HG03354 (cell line): ENCODE data around the gene ZBTB16.
"Not testable (repeated sequence)": the region's sequence is repeated elsewhere in the genome, so short reads cannot be mapped to it uniquely, and the experiment has no call there.

ENCODE experiments used
- ATAC-seq: cut with Tn5 transposase; IDR thresholded peaks from one replicate; pipeline ENCODE4 v1.9.1; 2021; ENCODE audit warnings: mild to moderate bottlenecking; ENCODE audit not compliant: unreplicated experiment, poor library complexity, severe bottlenecking

ZBTB16 gene

DNA sequence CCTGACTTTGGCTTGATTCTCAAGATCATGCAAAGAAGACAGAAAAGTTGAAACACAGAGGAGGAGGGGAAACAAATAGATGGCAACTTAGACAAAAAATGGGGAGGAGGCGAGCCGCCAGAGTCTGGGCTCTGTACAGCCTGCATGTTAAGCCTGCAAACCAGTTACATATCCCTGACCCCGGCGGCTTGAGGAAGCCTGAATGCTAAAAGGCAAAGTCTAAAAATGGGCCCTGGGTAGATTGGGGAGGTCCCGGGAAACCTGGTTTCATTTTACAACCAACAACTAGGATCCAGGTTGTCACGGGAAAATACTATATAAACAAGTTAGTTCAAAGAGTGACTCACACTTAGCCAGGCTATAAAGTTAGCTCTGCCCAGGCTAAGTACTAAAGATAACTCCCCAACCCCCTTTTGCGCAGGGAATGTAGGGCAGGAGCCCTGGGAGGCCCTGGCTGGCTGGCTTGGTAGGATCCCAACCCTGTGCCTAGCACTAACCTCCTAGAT is 18.8 kb upstream of the ZBTB16 start:
- no peak for ATAC-seq

DNA sequence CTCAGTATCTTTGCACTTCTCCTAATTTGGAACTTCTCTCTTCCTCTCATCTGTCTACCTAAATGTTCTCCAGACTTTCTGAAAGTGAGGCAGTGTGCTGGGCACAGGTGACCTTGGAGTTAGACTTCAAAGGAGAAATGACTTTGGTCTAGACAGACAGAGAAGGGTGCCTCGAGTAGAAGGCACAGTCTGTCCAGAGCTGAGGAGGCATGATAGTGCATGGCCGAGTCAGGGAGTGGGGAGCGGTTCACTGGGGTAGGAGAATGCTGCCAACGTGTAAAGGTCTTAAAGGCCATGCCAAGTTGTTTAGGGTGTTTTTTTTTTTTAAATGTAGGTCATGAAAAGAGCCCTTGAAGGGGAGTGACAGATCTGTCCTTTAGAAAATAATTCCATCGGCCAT is 17.3 kb upstream of the ZBTB16 start:
- no peak for ATAC-seq

DNA sequence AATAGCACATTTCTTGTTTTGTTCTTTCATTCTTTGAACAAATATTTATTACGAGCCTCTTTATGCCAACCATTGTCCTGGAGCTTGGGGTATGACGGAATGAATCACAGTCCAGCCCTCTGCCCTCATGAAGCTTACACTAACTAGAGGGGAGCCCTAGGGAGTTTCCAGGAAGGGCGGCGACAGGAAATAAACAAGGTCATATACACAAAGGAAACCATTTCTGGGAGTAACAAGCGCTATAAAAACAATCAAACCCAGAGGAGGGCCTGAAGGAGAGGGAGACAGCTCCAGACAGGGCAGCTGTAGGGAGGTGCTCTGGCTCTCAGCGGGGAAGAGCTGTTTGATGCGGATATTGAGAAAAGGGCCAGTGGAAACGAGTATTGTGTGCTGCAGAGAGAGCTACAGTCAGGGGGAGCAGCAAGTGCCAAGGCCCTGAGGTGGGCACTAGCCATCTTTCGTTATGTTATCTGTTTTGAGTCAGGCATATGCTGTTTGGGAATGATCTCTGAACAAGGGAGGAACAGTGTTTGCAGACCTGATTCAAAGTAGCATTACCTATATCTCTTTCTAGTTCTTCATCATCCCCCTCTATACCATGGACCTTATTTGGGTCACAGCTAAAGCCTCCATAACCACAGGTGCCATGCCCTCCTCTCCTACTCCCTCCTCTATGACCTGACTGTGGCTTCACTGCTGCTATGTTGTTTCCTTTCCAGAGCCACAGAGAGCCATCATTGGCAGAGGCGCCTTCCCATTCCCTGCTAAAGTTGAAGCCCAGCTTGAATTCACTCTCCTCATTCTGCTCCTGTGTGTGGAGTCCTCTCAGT is 15.3 kb upstream of the ZBTB16 start:
- ATAC-seq: no peak

DNA sequence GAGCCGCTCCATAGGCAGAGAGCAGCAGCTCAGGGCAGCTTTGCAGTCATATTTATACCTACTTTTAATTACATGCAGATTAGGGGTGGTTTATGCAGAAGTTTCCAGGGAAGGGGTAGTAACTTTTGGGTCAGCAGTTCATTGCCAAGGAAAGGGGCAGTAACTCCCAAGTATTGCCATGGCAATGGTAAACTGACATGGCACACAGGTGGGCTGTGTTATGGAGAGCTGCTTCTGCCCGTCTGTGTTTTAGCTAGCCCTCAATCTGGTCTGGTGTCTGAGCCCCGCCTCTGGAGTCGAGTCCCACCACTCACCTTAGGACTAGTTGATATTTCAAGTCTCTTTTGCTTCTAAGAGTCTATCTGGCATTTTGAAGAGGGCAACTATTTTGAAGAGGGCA is 12.2 kb upstream of the ZBTB16 start:
- ATAC-seq: no peak

DNA sequence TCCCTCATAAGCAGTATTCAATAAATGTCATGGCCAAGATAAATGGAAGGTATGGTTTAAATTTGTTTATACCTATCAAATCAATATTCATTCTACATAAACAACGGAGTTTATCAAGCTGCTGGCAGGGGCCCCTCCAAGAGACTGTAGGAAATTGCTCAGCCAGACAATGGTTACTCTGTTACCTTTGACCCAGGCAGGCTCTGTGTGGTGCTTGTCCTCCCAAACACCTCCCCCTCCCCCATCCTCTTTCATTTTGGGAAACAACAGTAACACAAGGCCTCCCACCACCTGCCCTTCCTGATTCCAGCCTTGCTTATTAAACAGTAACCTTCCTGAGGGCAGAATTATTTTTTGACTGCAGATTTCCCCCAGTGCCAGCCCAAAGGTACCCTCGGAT is 10.5 kb upstream of the ZBTB16 start:
- no peak for ATAC-seq

DNA sequence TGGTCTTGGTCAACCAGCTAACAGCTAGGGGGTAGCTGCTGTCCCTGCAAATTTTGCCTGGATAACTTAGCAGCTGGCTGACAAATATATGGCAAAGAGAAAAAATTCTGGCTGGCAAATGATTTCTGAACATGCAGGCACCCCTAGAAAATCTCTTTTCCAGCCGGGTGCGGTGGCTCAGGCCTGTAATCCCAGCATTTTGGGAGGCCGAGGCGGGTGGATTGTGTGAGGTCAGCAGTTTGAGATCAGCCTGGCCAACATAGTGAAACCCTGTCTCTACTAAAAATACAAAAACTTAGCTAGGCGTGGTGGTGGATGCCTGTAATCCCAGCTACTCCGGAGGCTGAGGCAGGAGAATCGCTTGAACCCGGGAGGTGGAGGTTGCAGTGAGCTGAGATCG is 9.7 kb upstream of the ZBTB16 start:
- ATAC-seq: not testable (repeated sequence)

DNA sequence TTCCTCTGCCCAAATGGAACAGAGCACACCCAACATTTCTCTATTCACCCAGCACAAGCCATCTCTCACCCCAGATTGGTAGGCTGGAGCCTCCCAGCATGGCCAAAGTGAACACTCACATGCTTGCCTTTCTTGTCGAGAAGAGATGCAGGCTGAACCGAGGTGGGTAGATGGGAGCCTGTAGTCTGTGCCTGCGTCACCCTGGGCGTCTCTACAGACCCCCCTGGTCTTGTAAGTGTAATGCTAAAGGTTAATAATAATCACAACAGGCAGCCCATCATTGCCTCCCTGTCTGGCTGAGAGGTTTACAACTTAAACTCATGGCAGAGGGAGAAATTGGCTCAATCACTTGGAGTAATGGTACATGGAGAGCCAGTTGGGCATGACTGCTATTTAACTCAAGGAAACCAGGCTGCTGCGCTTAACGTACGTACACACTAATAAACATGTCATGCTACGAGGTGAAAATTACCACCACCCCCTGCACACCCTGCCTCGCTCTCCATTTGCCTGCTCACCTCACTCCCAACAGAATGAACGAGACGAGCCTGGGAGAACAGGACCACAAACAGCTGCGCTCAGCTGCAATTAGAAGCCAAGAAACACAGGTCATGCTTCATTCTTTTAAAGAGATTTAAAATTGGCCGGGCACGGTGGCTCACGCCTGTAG is 9.1 kb upstream of the ZBTB16 start:
- ATAC-seq: no peak

DNA sequence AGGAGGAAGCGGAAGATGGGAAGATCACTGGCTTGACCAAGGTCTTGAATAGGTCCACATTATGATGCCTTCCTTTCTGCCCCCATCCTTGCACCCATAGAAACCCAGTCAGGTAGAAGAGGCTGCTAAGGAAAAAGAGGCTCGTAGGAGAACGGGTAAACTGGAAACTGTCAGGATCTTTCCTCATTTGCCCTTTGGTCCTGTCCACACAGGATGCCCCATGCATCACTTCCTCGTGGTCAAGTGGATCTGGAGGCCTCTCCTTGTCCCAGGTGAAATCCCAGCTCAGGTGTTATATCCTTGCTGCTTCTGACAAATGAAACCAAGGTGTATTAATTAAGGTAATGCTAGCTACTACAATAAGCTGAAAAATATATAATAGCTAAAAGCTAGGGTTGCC is 8.0 kb upstream of the ZBTB16 start:
- ATAC-seq: no peak

DNA sequence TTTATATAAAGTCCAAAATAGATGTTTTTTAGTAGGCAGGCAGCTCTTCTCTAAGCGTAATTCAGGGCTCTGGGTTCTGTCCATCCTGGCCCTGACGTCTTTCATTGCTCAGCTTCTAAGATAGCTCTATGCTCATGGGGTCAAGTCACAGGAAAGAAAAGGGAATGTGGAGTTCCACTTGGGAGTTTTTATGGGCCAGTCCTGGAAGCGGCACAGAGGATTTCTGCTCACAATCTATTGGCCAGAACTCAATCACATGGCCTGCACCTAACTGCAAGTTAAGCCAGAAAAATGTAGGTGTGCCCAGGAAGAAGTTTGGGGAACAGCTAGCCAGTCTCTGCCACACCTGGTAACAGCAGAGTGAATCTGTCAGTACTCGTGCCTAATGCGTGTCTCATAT is 7.4 kb upstream of the ZBTB16 start:
- no peak for ATAC-seq

DNA sequence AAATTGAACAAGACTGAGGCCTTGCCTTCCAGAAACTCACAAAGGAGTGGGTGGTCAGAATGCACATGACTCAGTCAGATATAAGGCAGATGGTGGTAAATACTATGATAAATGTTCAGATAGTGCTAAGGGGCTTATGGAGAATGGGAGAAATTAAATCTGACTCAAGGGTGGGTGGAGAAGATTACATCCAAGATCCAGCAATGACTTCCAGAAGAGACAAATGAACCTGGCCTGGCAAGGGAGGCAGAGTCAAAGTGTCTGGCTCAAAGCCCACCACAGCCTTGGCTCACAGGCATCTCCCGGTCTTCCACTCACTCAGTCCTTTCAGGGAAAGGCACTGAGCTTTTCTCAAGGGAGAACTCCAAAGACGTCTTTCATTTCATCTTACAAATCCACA is 6.1 kb upstream of the ZBTB16 start:
- ATAC-seq: no peak

DNA sequence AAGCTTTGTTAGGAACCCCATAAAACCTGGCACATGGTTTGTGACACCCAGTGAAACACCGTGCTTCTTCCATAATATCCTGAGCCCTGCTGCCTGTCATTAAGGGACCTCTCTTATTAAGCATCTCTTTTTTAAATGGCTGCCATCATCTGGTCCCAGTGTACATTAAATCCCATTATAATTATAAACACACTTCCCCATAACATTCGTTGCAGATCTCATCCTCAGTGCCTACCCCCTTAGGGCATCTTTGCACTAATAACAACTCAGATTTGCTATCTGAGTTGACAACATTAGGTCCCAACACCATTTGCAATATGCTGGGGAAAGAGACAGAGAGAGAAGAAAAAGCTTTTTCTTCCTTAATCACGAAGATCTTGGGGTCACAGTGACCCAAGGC is 4.7 kb upstream of the ZBTB16 start:
- no peak for ATAC-seq

DNA sequence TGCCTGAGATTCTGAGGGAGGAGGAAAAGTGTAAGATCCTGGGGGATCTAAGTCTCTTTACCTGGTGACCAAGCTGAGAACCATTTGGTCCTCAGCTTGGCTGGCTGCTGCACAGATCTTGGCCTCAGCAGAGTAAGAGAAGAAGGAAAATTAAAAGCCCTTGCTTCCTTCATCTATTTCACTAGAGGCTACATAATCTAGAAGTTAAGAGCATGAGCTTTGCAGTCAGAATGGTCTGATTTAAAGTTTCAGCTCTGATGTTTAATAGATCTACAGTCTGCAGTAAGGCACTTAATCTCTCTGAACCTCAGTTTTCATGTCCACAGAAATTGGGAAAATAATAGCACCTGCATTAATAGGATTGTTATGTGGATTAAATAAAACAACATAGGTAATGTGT is 3.1 kb upstream of the ZBTB16 start:
- ATAC-seq: no peak

DNA sequence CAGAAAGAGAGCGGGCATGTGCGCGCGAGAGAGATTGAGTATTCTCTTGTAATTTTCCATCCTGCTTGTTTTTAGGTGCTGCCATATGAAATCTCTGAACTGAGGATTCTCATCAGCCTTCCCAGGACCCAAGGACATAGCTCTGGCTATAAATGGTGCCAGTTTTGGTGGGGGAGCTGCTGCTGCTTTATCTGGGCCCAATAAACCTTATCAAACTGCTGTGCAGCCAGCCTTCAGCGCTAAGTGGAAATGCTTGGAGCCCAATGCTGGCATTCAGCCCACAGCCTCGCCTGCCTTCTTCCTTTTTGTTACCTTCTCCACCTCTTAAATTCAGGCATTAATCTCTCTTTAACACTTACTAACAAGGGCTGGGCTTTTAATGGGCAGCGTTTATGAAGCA is 2.4 kb upstream of the ZBTB16 start:
- no peak for ATAC-seq

DNA sequence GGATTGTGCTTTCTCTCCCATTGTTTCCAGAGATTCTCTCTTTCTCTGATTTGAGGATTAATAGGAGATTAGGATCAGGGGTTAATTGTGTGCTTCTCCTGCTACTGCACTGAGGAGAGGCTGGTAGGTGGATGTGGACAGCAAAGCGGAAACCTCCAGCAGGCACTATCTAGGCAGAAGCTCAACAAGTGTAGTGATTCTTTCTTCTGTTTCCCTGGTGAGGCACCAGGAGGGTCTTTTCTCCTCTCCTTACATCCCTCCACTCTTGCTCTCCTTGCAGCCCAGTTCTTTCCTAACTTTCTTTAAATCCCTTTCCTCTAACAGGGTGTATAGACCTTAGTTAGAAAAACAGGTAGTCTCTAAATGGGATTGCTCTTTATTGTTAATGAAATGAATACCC is 1.9 kb upstream of the ZBTB16 start:
- no peak for ATAC-seq

DNA sequence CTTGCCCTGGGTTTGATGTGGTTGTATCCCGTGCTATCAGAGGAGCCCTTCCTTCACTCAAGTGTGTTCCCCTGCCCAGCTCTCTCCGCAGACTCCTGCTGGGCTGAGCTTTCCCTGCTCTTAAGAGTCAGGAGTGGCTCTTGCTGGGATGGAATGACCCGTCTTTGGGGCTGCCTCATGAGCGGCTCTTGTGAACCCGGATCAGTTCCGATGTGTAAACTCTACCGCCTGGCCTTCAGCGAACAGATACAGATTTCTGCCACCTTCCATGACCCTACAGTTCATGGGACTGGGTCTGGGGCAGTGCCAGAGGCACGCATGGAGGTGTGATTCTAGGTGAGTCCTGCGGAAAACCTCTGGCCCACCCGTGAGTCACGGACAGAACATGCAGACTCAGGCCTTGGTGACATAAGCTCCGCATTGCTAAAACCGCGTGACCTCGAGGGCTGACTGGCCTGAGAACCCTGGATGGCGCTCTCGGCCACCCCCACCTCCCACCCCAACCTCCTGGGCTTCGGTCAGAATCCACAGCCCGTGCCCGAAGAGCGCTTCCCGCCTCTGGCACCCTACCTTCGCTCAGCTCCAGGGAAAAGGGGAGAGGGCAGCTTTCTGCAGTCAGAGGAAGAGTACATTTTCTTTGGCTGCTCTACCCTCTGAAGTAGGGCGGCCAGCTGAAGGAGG is 1.3 kb upstream of the ZBTB16 start:
- no peak for ATAC-seq

DNA sequence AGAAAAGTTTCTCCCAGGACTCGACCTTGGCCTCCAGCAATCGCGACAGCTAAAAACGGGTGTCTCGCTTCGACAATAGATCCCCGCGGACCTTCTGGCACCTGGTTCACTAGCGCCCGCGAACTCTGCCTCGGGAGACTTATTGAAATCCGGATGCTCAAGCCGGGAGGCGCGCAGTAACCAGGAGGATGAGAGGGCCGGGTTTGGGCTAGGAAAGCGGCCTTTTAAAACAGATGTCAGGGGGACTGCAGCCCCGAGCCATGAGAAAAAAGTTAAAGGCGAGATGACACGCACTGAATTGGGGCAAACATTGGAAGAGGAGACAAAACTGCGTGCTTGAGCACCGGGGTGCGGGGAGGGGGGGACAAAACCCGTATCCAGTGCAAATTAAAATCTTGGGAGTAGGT is 637 bp upstream of the ZBTB16 start:
- no peak for ATAC-seq

DNA sequence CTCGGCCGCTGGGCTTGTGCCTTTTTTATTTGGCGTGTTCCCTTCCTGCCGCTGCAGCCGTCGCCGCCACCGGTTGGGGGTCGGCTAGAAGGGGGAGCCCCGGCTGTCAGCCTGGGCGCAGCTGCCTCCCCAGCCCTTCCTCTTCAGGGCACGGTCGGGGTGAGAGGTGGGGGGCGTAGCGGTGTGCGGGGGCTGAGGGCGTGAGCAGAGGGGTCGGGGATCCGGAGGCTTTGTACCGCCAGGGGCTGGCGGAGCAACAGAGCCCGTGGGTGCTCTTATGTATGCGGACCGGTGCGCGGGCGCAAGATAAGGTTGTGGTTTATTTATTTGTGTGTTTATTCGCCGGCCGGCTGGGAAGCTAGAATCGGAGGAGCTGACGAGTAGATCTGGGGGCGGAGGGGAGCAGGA is 477 bp downstream of the ZBTB16 start:
- no peak for ATAC-seq

DNA sequence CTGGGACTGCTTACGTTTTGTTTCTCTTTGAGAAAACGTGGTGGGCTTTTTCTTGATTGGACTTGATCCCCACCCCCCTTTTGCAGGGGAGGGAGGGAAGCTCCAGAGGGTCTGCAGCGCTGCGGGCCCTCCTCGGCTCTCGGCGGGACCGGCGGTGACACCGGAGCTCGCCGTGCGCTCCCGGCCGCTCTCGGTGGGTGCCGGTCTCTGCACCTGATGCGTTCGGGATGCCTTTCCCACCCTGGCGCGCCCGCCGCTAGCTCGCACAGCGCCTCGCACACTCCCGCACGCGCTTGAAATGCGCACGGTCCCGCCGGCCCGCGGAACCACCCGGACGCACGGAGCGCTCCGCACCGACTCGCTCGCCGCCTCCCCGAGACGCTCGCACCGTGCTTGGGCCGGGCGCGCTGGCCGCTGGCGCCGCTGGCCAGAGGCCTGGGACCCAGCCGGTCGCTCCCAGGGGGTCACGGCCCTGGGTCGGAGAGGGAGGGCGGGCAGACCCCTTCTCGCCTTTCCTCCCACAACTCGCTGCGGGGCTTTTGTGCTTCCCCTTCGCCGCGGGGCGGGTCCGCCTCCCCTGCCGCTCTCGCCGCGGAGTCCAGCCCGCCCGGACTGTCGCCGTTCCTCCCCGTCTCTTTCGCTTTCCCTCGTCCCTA is 1.0 kb downstream of the ZBTB16 start:
- no peak for ATAC-seq

DNA sequence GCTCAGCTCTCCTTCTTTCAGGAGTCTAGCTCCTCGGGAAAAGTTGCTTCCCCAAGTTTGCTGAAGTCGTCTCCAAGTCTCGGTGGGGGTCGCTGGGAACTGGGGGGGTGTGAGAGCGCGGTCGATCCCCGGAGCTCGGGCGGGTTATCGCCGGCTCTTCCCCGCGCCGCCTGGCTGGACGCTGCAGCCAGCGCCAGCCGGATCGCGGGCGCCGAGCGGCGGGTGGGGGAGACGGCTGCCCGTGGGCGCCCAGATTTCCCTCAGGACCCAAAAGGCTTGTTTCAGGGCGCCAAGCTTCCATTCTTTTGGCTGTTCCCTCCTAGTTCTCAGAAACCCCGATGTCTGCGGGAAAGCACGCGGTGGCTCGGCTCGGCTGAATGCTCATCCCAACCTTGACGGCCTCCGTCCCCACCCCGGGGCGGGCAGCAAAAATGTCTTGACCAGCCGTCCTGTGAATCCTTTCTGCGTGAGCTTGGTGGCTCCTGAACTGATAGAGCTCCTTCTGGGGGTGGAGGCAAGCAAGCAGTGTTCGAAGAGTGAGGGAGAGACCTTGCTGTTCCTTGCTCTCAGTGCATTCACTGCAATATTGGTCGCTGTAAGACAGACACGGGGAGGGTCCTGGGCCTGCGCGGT is 1.7 kb downstream of the ZBTB16 start:
- no peak for ATAC-seq

DNA sequence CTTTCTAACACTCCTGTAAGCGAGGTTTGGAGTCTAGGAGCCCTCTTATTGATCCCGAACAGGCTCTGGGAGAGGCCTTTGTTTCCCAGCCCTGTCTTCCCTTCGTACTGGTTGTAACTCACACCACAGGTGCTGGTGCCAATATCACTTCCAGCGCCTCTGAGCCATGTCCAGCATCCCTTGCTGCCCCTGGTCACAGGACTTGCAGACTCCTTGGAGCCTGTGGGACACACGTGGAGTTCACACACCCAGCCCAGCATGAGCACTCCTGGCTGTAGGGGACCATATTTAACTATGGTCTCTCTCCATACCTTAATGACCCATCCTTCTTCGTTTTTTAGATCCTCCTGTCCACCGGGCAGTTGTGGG is 2.2 kb downstream of the ZBTB16 start:
- no peak for ATAC-seq
